ENCODE measurements around the gene TMEM97.

- TF ChIP-seq CTCF (IDR thresholded peaks at IDR 0.05), result no peak
- no peak for TF ChIP-seq EZH2 (IDR thresholded peaks at IDR 0.05)
Observed at GRCh38 chr17:28334666-28335200, 15.7 kb downstream of the TMEM97 start.
